AG04449 (cell line): ENCODE results near the gene MON1A.

Experiments used
- CTCF ChIA-PET: fragments of 350-600 bp; formaldehyde crosslinking; extraction: SDS; loops from one replicate; lab custom pipeline; 2021; ENCODE audit warnings: antibody characterized with exemption; lab: Yijun Ruan, JAX
- POLR2A ChIA-PET: fragments of 400-600, 350-600 bp; formaldehyde crosslinking; extraction: SDS; loops from one replicate; lab custom pipeline; 2020; ENCODE audit warnings: antibody characterized with exemption, inconsistent platforms; lab: Yijun Ruan, JAX
- DNase-seq: peaks from one replicate; pipeline ENCODE4 v3.0.0-alpha.2; 2010; ENCODE audit warnings: low read depth, low spot score
- H3K4me3 ChIP-seq: 2 replicates; pipeline ENCODE4 v1.5.1; 2011; ENCODE audit warnings: low read depth, mild to moderate bottlenecking, control low read depth, low read length
- TF ChIP-seq, protein P1 (sequence below): IDR thresholded peaks from one replicate; pipeline ENCODE4 v1.5.1; 2011; ENCODE audit warnings: mild to moderate bottlenecking, moderate library complexity, low read length, control low read depth, inconsistent platforms; ENCODE audit not compliant: insufficient read depth; ENCODE audit errors: missing control alignments

The MON1A gene

GRCh38 chr3:49877716-49878115, 51.9 kb downstream of the MON1A start:
- ChIA-PET CTCF (no interaction called here), POLR2A (no interaction called here)
- no peak for DNase-seq
- H3K4me3 ChIP-seq: no peak overlapping the region
- TF ChIP-seq, protein P1, sequence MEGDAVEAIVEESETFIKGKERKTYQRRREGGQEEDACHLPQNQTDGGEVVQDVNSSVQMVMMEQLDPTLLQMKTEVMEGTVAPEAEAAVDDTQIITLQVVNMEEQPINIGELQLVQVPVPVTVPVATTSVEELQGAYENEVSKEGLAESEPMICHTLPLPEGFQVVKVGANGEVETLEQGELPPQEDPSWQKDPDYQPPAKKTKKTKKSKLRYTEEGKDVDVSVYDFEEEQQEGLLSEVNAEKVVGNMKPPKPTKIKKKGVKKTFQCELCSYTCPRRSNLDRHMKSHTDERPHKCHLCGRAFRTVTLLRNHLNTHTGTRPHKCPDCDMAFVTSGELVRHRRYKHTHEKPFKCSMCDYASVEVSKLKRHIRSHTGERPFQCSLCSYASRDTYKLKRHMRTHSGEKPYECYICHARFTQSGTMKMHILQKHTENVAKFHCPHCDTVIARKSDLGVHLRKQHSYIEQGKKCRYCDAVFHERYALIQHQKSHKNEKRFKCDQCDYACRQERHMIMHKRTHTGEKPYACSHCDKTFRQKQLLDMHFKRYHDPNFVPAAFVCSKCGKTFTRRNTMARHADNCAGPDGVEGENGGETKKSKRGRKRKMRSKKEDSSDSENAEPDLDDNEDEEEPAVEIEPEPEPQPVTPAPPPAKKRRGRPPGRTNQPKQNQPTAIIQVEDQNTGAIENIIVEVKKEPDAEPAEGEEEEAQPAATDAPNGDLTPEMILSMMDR: no peak

GRCh38 chr3:49876567-49876966, 53.0 kb downstream of the MON1A start:
- DNase-seq: no peak
- H3K4me3 ChIP-seq: no peak overlapping the region
- CTCF ChIA-PET: interaction anchor here (1.5 kb wide), 1 partner anchor 37 kb away, joined by 3 read pairs; no protein-coding TSS in a partner anchor
- TF ChIP-seq, protein P1: no peak
- POLR2A ChIA-PET: no interaction called here

GRCh38 chr3:49873623-49874022, 56.0 kb downstream of the MON1A start:
- ChIA-PET CTCF (no interaction called here), POLR2A (no interaction called here)
- TF ChIP-seq, protein P1: no peak
- no peak overlapping the region for H3K4me3 ChIP-seq
- no peak for DNase-seq

DNA sequence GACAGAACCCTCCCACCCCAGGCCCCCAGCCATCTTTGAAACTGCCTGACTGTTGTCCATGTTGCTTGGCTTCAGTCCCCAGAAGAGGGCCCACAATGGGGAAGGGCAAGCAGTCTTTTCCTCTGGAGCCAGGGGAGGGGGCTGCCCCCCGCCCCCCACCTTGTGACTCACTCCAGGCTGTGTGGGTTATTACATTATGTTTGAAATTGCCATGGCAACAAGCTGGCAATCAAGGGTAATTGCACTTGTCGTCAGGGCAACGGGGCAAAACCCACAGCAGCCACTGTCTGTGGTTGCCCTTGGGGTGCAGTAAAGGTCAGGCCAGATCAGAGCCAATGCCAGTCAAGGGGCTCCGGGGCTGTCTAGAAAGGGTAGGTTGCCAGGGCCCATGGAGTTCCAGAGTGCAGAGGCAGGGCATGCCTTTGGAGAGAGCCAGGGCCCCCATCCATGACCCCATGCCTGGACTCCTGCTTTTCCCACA, 56.8 kb downstream of the MON1A start:
- TF ChIP-seq, protein P1: no peak
- CTCF ChIA-PET: interaction anchor here (1.5 kb wide), 1 partner anchor 10 kb away, joined by 3 read pairs; no protein-coding TSS in a partner anchor
- H3K4me3 ChIP-seq: no peak overlapping the region
- POLR2A ChIA-PET: no interaction called here
- no peak for DNase-seq

GRCh38 chr3:49871531-49872153, 58.0 kb downstream of the MON1A start:
- DNase-seq: no peak
- ChIA-PET CTCF (interaction anchor here (1.5 to 1.7 kb wide), 2 partner anchors 9 to 32 kb away, joined by 3 to 5 read pairs; no protein-coding TSS in a partner anchor), POLR2A (interaction anchor here (0.9 kb wide), 1 partner anchor 13 kb away, joined by 3 read pairs; no protein-coding TSS in a partner anchor)
- no peak overlapping the region for H3K4me3 ChIP-seq
- TF ChIP-seq, protein P1: no peak

- DNase-seq: no peak
- no peak within 1 kb of the TSS; the same call in 1 of the 2 replicates for H3K4me3 ChIP-seq
- ChIA-PET CTCF (no interaction called here), POLR2A (interaction anchor here (0.6 kb wide), 1 partner anchor 182 kb away, joined by 4 read pairs; no protein-coding TSS in a partner anchor)
- TF ChIP-seq, protein P1: no peak
Observed at GRCh38 chr3:49869525-49870126, 60.0 kb downstream of the MON1A start, which contains the start of gene CAMKV. Gene CAMKV, minus strand, starts transcription at chr3:49869906. Its CDS starts 7,518 bp downstream, at chr3:49862388.
